Right lobe of liver (tissue), 6 donors: ENCODE data around the gene RCE1. TPM values are rescaled to one million over a fixed set of nuclear protein-coding genes. Genes with fewer than 3 reads are reported as not detected.
"Not testable (repeated sequence)": the region's sequence is repeated elsewhere in the genome, so short reads cannot be mapped to it uniquely, and the experiment has no call there.

Experiments
- ATAC-seq, 4 donors: fragments of 200-7000 bp; cut with Tn5 transposase; one replicate each; pipeline ENCODE4 v1.9.1; 2020; ENCODE audit warnings: mild to moderate bottlenecking in 4 of 4, moderate library complexity in 4 of 4
- DNase-seq, 3 donors: peaks; one replicate each; pipeline ENCODE4 v3.0.0-alpha.2; 2020
- H3K27ac ChIP-seq, 3 donors: fragments of 200-600 bp; one replicate each; pipeline ENCODE4 v1.8.0; 2022
- H3K27me3 ChIP-seq, 2 donors: fragments of 200-600 bp; one replicate each; pipeline ENCODE4 v1.8.0; 2022
- H3K36me3 ChIP-seq, 4 donors: fragments of 200-600 bp; sonication (generic) in 1 of 4; one replicate each; pipeline versions ENCODE4 v1.5.1 to v1.8.0; 2017 to 2022; ENCODE audit warnings: control low read depth in 1 of 4
- H3K4me1 ChIP-seq, 4 donors: fragments of 200-600 bp; sonication (generic) in 1 of 4; one replicate each; pipeline versions ENCODE4 v1.5.1 to v1.8.0; 2017 to 2022; ENCODE audit warnings: control low read depth in 1 of 4
- H3K4me3 ChIP-seq, 3 donors: fragments of 200-600 bp; one replicate each; pipeline ENCODE4 v1.8.0; 2022
- H3K9me3 ChIP-seq, 4 donors: fragments of 200-600 bp; sonication (generic) in 1 of 4; one replicate each; pipeline versions ENCODE4 v1.5.1 to v1.8.0; 2017 to 2022; ENCODE audit warnings: control low read depth in 1 of 4
- POLR2A ChIP-seq: fragments of 450-650 bp; IDR thresholded peaks from one replicate; pipeline ENCODE4 v1.6.1; 2017; ENCODE audit warnings: antibody characterized with exemption, mild to moderate bottlenecking
- WGBS: methylation state at CpG from one replicate; pipeline ENCODE4 v1.1.6; 2018; ENCODE audit warnings: low coverage, low lambda C conversion rate; ENCODE audit not compliant: insufficient coverage; ENCODE audit errors: missing lambda C conversion rate; 5-methylcytosine and 5-hydroxymethylcytosine counted together
- intact Hi-C, 2 donors: fragments of 100-400 bp; cut with DNase I; formaldehyde crosslinking; loops; one replicate each; pipeline versions ENCODE4 v1.11.2 to v1.14.1; 2022
- long read RNA-seq: library from polyadenylated mRNA; unstranded; transcript quantifications from one replicate; pipeline ENCODE4 v2.0.0, GENCODE V29; 2019
- total RNA-seq, 6 experiments: library from RNA; depleted of rRNA in 2 of 6; stranded (reverse); fragments of >200 nt in 2 of 6; fragmentation: NEBNext Ultra II Directional in 3 of 6; extraction: Animal tissue kit (Norgen Biotek cat#: 25700) in 3 of 6; gene quantifications; one replicate each; pipeline versions ENCODE4 v1.1.0 to v1.2.4, GENCODE V29; 2016 to 2023
- TF ChIP-seq, protein P1 (sequence below), 4 donors: fragments of 200-600 bp in 3 of 4; fragments of 450-650 bp in 1 of 4; IDR thresholded peaks; one replicate each; pipeline versions ENCODE4 v1.5.1 to v1.8.0; 2016 to 2022; ENCODE audit warnings: antibody characterized with exemption in 4 of 4, mild to moderate bottlenecking in 2 of 4
- donor health status: DM: no; HTN: yes; CAD: no.
- donor health status: DM: no; HTN: no; CAD: no.
- donor health status: DM: no; HTN: no; CAD: no.
- donor health status: DM: no; HTN: yes; CAD: no.
- donor health status: DM: no; HTN: yes; CAD: no.

The RCE1 gene, protein sequence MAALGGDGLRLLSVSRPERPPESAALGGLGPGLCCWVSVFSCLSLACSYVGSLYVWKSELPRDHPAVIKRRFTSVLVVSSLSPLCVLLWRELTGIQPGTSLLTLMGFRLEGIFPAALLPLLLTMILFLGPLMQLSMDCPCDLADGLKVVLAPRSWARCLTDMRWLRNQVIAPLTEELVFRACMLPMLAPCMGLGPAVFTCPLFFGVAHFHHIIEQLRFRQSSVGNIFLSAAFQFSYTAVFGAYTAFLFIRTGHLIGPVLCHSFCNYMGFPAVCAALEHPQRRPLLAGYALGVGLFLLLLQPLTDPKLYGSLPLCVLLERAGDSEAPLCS
- total RNA-seq: 1 to 10 TPM; 3.1 to 7.7 (median 4.5) TPM
- long read RNA-seq: 0 reads

DNA sequence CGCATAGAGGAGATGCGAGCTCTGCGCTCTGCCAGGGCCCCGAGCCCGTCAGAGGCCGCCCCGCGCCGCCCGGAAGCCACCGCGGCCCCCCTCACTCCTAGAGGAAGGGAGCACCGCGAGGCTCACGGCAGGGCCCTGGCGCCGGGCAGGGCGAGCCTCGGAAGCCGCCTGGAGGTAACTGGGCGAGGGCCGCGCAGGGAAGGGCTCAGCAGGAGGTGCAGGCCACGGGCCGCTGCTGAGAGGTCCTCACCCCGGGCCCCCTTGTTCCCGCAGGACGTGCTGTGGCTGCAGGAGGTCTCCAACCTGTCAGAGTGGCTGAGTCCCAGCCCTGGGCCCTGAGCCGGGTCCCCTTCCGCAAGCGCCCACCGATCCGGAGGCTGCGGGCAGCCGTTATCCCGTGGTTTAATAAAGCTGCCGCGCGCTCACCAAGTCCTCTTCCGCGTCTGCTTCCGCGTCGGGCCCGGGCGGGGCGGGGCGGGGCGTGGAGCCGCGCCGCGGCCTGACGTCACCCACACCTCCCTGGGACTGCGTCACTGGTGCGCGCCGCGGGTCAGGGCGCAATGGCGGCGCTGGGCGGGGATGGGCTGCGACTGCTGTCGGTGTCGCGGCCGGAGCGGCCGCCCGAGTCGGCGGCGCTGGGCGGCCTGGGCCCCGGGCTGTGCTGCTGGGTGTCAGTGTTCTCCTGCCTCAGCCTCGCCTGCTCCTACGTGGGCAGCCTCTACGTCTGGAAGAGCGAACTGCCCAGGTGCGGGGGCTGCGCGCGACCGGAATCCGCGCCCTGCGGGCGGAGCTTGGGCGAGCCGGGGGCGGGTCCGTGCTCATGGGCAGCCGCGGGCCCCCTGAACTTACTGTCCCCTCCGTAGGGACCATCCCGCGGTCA, at the start of gene RCE1:
TSS of gene RCE1 (plus strand) at position 546 of the 880 bp plus-strand sequence. CDS start at position 561, 15 bp downstream.
- intact Hi-C loops: no loop called here
- ATAC-seq (peak; percentile 67 to 88 (median 80)), DNase-seq (peak; percentile 92 to 93 (median 93))
- 0% methylated on average over 2 of the region's 98 CpGs for WGBS
- TF ChIP-seq, protein P1, sequence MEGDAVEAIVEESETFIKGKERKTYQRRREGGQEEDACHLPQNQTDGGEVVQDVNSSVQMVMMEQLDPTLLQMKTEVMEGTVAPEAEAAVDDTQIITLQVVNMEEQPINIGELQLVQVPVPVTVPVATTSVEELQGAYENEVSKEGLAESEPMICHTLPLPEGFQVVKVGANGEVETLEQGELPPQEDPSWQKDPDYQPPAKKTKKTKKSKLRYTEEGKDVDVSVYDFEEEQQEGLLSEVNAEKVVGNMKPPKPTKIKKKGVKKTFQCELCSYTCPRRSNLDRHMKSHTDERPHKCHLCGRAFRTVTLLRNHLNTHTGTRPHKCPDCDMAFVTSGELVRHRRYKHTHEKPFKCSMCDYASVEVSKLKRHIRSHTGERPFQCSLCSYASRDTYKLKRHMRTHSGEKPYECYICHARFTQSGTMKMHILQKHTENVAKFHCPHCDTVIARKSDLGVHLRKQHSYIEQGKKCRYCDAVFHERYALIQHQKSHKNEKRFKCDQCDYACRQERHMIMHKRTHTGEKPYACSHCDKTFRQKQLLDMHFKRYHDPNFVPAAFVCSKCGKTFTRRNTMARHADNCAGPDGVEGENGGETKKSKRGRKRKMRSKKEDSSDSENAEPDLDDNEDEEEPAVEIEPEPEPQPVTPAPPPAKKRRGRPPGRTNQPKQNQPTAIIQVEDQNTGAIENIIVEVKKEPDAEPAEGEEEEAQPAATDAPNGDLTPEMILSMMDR (IDR thresholded peaks at IDR 0.05): no peak
- peak; percentile 91 for TF ChIP-seq POLR2A
- peaks cover 0 to 9% (median 4%) of the 10 kb centered on the region in 4 donors for H3K36me3 ChIP-seq
- H3K9me3 ChIP-seq: no peaks in the 10 kb centered on the region
- peaks cover 0 to 27% (median 3%) of the 10 kb centered on the region in 4 donors for H3K4me1 ChIP-seq
- H3K27ac ChIP-seq: peak within 1 kb of the TSS; percentile 77 to 98 (median 90)
- H3K27me3 ChIP-seq: no peaks in the 10 kb centered on the region
- peak within 1 kb of the TSS; percentile 84 to 95 (median 94) for H3K4me3 ChIP-seq

DNA sequence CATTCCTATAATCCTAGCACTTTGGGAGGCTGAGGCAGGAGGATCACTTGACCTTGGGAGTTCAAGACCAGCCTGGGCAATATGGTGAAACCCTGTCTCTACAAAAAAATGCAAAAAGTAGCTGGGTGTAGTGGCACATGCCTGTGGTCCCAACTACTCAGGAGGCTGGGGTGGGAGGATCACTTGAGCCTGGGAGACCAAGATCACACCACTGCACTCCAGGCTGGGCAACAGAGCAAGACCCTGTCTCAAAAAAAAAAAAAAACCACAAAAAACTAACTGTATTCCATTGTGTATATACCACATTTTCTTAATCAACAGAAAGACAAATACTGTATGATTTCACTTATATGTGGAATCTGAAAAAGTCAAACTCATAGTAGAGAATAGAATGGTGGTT, 43.4 kb upstream of the RCE1 start:
- H3K27ac ChIP-seq, H3K4me3 ChIP-seq, ATAC-seq, H3K27me3 ChIP-seq, DNase-seq, H3K36me3 ChIP-seq, H3K9me3 ChIP-seq, H3K4me1 ChIP-seq, intact Hi-C loops: not testable (repeated sequence)

DNA sequence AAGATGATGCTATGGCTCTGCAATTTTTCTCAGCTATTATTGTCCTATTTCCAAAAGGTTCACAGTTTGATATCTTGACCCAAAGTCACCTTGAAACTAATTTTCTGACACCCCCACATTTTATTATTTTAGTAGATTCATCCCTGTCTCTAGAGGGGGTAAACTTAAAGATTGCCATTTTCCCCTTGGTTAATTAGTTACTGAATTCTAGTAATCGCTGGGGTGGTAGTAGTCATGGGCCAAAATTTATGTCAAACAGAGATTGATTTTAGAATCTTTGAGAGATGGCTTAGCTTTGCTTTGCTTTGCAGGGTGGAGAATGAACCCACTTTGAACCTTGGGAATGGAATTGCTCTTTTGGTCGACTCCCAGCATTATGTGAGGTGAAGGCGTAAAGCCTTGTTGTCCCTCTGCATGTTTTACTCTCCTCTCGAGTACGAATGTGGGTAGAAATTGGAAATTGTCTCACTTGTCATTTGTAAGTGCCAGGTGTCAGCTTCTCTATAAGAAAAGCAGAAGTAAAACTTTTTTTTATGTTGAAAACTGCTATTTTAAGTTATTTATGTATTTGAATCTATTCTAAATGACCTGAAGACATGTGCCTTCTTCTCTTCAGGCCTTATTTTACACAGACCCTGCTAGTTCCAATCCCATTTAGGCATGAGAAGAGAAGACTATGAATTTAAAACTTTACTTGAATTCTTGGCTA, 42.4 kb upstream of the RCE1 start:
- ATAC-seq (no peak), DNase-seq (no peak)
- H3K27ac ChIP-seq: no peak overlapping the region
- intact Hi-C loops: no loop called here
- no peaks in the 10 kb centered on the region for H3K27me3 ChIP-seq
- no peaks in the 10 kb centered on the region for H3K4me1 ChIP-seq
- no peaks in the 10 kb centered on the region for H3K36me3 ChIP-seq
- 71% methylated on average over 5 of the region's 5 CpGs for WGBS
- no peak overlapping the region for H3K4me3 ChIP-seq
- TF ChIP-seq, protein P1 (IDR thresholded peaks at IDR 0.05): no peak
- TF ChIP-seq POLR2A: no peak
- no peaks in the 10 kb centered on the region for H3K9me3 ChIP-seq

GRCh38 chr11:66809592-66809991, 33.6 kb upstream of the RCE1 start:
- no peak for DNase-seq
- no peak overlapping the region for H3K4me3 ChIP-seq
- H3K36me3 ChIP-seq: no peaks in the 10 kb centered on the region
- H3K9me3 ChIP-seq: no peaks in the 10 kb centered on the region
- no peaks in the 10 kb centered on the region for H3K27me3 ChIP-seq
- 86% methylated on average over 3 of the region's 3 CpGs for WGBS
- intact Hi-C loops: no loop called here
- H3K27ac ChIP-seq: no peak overlapping the region
- H3K4me1 ChIP-seq: no peaks in the 10 kb centered on the region
- no peak for ATAC-seq
- TF ChIP-seq POLR2A: no peak
- TF ChIP-seq, protein P1 (IDR thresholded peaks at IDR 0.05): no peak
